Measurements from ENCODE around the gene PIGS.

The PIGS gene

GRCh38 chr17:28545141-28545503 is 26.2 kb downstream of the PIGS start:
- TF ChIP-seq CTCF (IDR thresholded peaks at IDR 0.05; ENCODE audit: control insufficient read depth, extremely low read depth, insufficient read depth), result no peak
- no peak for DNase-seq (ENCODE audit: low read depth)
- H3K4me3 ChIP-seq (ENCODE audit: low read depth, low read length), result no peak overlapping the region

- no peak overlapping the region for H3K4me3 ChIP-seq (ENCODE audit: low read depth, low read length)
- DNase-seq (ENCODE audit: low read depth), result no peak
- TF ChIP-seq CTCF (IDR thresholded peaks at IDR 0.05; ENCODE audit: control insufficient read depth, extremely low read depth, insufficient read depth), result no peak
These were observed 26.8 kb downstream of the PIGS start for GRCh38 chr17:28544402-28545140.

GRCh38 chr17:28541439-28541838 is 29.9 kb downstream of the PIGS start:
- H3K4me3 ChIP-seq (ENCODE audit: low read depth, low read length), result no peak overlapping the region
- TF ChIP-seq CTCF (IDR thresholded peaks at IDR 0.05; ENCODE audit: control insufficient read depth, extremely low read depth, insufficient read depth), result no peak
- DNase-seq (ENCODE audit: low read depth), result no peak

GRCh38 chr17:28540231-28540630 is 31.1 kb downstream of the PIGS start:
- no peak overlapping the region for H3K4me3 ChIP-seq (ENCODE audit: low read depth, low read length)
- TF ChIP-seq CTCF (IDR thresholded peaks at IDR 0.05; ENCODE audit: control insufficient read depth, extremely low read depth, insufficient read depth), result no peak
- DNase-seq (ENCODE audit: low read depth), result no peak

- no peak for DNase-seq (ENCODE audit: low read depth)
- TF ChIP-seq CTCF (IDR thresholded peaks at IDR 0.05; ENCODE audit: control insufficient read depth, extremely low read depth, insufficient read depth), result no peak
These were observed 32.9 kb downstream of the PIGS start for GRCh38 chr17:28538296-28538895.

GRCh38 chr17:28537219-28537610 is 34.1 kb downstream of the PIGS start:
- H3K4me3 ChIP-seq (ENCODE audit: low read depth, low read length), result no peak overlapping the region
- no peak for DNase-seq (ENCODE audit: low read depth)
- TF ChIP-seq CTCF (IDR thresholded peaks at IDR 0.05; ENCODE audit: control insufficient read depth, extremely low read depth, insufficient read depth), result no peak

More at GRCh38 chr17:28538296-28538895, 32.9 kb downstream of the PIGS start:
- H3K4me3 ChIP-seq (ENCODE audit: low read depth, low read length), result no peak overlapping the region
